ENCODE results near the gene DNAH8. TPM values are rescaled to one million over a fixed set of nuclear protein-coding genes. Genes with fewer than 3 reads are reported as not detected.
A peak's percentile ranks its signal among the peaks of the same experiment; 100 is the strongest.

Gene DNAH8, protein sequence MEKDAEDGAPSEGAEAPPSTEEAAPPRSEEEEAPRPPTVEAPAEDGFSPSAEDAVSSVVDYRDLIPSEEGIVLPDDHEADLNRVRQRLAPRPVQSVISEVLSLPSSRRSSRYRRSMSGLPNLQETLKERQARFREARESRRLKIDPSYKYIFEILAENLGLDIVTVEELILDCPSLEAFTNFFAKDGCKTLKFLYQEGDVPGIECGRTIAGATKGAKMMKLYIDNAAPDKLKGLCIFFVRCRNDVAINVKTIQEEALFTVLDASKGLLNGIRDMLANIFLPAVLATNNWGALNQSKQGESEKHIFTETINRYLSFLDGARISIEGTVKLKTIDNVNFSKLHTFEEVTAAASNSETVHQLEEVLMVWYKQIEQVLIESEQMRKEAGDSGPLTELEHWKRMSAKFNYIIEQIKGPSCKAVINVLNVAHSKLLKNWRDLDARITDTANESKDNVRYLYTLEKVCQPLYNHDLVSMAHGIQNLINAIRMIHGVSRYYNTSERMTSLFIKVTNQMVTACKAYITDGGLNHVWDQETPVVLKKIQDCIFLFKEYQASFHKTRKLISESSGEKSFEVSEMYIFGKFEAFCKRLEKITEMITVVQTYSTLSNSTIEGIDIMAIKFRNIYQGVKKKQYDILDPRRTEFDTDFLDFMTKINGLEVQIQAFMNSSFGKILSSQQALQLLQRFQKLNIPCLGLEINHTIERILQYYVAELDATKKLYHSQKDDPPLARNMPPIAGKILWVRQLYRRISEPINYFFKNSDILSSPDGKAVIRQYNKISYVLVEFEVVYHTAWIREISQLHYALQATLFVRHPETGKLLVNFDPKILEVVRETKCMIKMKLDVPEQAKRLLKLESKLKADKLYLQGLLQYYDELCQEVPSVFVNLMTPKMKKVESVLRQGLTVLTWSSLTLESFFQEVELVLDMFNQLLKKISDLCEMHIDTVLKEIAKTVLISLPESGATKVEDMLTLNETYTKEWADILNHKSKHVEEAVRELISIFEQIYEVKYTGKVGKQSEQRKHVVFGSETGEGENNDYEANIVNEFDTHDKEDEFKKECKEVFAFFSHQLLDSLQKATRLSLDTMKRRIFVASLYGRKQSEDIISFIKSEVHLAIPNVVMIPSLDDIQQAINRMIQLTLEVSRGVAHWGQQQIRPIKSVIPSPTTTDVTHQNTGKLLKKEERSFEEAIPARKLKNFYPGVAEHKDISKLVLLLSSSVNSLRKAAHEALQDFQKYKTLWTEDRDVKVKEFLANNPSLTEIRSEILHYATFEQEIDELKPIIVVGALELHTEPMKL (N-terminal part only)
- polyA plus RNA-seq (ENCODE audit: insufficient read length): 0.49 TPM

DNA sequence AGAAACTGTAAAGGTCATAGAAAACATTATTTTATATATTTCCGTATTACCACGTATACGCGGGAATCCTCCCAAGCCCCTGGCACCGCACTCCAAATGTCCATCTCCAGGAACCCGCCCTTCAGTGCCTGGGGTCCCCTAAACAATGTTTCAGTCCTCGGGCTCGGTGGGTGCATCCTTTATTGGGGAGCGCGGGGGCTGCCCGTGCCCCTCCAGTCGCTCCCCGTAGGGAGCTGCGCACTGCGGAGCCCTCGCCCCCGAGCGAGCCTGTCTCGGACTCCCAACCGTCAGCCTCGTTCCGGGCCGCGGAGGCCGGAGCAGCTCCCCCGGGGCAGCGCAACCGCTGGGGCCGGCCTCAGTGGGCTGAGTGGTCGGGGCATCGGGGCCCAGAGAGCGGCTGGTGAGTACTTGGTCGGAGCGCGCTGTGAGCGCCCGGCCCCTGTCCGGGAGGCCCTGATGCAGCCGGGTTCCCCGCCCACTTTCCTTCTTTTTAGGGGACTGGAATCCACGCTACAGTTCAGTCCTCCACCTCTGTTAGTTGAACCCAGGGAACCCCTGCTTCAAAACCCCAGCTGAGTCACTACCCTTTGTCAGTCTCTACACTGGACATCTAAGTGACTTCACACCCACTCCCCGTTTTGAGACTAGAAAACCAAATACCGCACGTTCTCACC is at the start of gene DNAH8:
TSS of gene DNAH8 (plus strand) at position 296 of the 674 bp plus-strand sequence. CDS start 7,499 bp downstream, outside the sequence.
- no peak for DNase-seq

DNA sequence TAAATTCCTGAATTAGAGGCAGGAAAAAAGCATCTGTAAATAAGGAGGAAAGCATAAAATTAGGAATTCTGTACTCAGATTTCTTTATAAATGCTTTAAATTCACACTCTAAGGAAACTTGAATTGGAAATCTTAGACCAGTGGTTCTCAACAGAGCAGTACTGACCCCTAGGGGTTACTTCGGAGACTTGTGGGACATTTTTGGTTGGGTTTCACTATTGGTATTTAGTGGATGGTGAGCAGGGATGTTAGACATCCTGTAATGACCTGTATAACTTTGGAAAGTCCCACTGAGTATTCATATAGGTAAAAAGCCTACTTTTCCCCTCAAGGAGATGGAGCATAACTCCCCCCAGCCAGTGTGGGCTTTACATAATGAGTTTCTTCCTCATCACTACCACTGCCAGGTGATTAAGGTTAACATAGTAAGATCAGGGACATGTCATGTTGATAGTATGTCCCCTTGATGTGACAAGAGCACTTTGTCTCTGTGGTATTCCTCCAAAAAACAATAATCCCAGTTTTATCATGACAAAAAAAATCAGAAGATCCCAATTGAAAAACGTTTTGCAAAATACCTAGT is 43.1 kb upstream of the DNAH8 start:
- peak; percentile 25 for DNase-seq

DNA sequence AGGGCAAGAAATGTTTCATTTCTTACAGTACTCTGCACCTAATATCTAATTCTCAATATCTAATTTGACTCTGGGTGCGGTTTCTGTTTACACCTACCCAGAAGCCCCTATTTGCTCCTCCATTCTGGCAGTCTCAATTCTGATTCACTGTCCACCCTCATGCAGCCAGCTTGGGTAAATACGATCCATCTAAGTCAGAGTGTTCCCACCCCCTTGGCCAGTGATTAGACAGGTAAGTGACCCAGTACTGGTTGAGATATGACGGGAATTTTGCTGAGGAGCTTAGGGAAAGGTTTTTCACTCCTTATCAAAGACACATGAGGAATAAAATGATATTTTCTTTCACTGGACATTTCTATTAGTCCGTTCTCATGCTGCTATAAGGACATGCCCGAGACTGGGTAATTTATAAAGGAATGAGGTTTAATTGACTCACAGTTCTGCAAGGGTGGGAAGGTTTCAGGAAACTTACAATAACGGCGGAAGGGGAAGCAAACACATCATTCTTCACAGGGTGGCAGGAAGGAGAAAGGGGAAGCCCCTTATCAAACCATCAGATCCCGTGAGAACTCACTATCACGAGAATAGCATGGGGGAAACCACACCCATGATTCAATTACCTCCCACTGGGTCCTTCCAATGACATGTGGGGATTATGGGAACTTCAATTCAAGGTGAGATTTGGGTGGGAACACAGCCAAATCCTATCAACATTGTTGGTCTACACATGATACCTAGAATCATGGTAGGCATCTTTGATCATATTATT is 41.5 kb upstream of the DNAH8 start:
- DNase-seq: no peak

DNA sequence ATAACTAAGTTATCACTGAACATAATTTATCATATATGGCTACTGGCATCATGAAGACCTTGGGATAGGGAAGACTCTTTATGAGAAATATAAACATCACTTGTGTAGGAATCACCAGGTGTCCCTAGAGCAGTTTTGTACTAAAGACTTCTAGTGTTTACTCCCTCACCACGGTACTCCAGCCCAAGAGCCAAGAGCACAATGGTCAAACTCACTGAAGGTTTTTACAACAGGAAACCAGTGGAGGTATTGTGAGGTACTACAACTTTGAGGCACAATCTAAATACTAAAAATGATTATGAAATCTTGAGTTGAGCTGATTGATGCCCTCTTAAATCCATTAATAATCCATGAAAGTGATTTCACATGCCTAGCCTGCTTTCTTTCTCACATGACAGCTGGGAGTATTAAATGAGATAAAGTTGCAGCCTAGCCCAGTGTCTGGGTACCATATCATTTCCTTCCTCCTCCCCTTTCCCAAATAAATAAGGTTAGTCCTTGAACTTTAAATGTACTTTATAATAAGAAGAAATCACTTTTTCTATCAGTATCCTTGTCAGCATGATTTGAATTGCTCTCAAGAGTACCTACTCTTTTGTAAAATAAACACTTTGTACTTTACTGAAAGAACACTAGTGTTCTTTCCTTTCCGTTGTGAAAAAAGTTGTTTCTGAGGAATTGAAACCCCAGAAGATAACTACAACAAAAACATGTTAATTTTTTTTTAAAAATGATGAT is 38.7 kb upstream of the DNAH8 start:
- no peak for DNase-seq

DNA sequence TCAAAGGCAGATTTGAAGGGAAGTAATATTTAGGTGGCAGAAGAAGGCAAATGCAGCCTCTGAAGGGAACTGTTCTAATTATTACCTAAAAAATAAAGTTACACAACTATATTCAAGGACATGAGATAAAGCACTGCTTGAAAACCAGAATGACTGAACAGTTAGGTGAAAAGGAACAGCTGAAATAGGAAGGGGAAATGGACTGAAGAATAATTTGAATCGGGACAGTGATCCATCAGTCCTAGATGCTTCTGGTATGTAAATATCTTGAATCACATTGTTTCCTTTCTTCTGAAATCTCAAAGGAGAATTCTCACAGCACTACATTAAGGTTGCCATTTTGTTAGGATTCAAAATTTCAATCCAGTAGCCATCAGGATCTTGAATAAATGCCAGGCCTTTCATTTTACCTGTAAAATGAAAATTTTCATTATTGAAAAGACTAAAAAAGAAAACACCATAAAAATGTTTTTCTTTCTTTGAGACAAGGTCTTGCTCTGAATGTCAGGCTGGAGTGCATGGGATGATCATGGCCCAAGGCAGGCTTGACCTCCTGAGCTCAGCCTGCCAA is 38.1 kb upstream of the DNAH8 start:
- DNase-seq: no peak

DNA sequence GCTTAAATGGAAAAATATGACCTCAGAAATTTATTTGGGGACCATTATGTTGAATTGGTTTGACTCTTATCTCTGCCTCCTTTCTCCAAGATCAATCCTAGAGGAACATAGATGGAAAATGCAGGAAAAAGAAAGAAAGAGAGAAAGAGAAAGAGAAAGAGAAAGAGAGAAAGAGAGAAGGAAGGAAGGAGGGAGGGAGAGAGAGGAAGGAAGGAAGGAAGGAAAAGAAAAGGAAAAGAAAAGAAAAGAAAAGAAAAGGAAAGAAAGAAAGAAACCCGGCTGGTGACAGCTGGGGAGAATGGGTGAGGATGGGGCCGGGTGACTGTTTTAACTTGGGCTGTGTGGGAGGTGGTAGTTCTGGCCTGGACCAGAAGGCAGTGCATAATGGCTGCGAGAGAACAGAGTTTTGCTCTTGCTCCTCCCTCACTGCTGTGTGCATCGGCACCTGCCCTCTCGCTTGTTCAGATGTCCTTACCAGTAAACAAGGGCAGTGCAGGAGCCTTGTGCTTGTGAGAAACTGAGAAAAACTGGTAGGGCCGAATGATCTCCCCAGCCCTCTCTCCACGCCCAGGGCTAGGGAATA is 36.8 kb upstream of the DNAH8 start:
- DNase-seq: no peak

DNA sequence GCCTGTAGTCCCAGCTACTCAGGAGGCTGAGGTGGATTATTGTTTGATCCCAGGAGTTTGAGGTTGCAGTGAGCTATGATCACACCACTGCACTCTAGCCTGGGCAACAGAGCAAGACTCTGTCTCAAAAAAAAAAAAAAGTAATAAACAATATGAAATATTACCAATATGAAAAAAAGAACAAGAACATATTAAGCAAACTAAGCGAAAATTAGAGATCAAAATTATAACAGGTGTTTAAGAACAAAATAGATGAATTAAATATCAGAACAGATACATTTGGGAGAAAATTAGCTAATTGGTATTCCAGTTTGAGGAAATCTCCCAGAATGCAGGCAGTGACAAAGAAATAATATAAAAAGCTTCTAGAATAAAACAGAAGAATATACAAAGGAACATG is 35.4 kb upstream of the DNAH8 start:
- DNase-seq: no peak

DNA sequence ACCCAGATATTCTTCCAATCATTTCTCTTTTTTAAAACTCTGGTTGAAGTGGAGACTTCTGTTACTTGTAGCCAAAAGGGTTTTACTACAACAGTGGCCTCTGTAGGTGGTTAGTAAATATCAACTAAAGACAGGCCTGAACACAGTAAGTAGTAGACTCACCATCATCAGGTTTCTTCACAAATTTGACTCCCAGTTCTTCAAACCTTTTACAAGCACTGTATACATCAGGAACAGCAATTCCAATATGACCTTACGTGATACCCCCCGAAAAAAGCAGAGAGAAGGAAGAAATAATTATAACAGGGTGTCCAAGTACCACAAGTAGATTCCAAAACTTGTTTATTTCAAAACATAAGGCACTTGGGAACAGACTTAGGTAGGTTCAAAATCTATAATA is 33.3 kb upstream of the DNAH8 start:
- DNase-seq: no peak

DNA sequence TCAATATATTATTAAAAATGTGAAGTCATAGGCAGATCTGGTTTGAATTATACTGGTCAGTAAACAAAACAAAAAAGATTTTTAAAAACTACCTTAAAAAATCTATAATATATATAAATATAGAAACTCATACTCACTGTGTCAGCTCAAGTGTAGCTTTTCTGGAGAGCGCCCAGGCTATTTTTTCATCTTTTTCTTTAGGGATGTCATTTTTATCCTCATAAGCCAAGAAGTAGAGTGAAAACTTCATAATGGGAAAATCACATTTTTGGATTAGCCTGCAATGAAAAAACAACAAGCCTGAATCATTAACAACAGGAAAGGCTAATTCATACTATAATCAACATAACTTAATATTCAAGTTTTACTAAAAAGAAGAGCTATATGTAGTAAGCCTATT is 30.9 kb upstream of the DNAH8 start:
- DNase-seq: peak; percentile 17

DNA sequence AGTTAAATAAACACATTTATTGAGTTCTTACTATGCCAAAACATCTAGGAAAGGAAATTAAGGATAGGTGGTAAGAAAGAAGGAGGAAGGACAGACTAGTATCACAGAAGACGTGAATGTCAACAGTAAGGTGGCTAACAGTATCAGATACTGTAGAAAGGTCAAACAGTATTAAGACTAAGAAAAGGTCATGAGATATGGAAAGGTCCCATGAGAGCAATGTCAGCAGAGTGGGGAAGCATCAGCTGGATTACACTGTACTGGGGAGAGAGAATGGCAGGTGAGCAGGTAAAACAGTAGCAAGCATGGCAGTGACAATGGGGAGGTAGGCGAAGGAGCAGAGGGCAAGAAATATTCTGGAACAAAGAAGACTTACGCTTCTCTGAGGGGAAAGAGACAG is 30.2 kb upstream of the DNAH8 start:
- DNase-seq: no peak

DNA sequence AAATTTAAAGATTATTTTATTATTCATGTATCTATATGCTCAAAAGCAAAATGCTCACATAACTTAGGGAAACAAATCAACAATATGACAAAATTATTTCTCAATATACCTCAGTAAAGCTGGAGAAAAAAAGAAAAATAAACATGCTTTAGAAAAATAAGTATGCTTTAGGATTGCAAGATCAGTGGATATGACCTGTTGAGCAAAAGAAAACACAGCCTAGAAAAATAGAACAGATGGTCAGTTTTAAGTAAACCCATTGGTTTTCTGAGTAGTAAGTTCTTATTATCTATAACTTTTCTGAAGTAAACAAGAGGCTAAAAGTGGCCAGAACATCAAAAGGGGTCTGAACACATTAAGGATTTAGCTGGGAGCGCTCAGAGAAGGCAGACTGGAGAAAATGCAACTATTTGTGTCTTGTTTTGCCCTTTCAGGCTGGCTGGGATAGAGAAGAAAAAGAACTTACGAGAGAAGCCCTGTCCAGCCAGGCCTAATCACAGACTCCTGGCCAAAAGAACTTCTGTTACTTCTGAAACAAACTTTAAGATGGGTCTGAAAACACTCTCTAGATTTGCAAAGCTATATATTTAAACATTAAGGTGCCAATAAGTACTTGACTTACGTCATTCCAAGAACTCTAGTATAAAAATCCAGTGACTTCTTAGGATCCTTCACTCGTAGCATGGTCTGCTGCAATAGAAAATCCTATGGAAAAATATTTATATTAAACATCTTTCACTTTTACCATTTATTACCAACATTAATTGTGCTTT is 28.7 kb upstream of the DNAH8 start:
- no peak for DNase-seq

DNA sequence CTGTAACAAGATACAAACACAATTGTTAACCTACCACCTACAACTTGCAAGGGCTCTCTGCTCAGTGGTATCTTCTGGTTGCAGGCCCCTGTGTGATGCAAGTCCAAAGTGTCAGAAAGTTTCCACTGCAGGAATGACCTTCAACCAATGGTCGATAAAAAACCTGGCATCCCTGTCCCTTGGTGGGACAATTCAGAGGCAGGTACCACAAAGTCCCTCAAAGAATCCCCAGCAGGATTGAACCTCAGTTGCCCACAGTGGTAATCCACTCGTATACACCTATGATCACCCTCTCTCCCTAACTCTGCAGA is 28.1 kb upstream of the DNAH8 start:
- no peak for DNase-seq

DNA sequence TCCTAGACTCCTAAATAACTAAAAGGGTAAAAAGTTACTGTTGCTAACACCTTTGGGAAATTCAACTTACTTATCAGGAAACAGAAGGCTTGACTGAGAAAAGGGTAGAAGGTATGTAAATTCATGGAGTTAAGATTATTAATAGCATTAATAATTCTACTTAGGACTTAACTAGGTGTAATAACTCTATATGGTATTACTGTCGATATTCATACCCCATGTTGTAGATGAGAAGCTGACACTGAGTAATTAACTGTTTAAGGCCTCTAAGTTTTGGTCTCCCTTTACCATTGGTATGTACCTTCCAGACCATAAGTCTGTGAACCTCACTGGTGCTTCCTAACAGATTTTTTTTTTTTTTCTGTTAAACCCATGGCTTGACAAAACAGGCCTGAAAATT is 27.6 kb upstream of the DNAH8 start:
- DNase-seq: no peak

DNA sequence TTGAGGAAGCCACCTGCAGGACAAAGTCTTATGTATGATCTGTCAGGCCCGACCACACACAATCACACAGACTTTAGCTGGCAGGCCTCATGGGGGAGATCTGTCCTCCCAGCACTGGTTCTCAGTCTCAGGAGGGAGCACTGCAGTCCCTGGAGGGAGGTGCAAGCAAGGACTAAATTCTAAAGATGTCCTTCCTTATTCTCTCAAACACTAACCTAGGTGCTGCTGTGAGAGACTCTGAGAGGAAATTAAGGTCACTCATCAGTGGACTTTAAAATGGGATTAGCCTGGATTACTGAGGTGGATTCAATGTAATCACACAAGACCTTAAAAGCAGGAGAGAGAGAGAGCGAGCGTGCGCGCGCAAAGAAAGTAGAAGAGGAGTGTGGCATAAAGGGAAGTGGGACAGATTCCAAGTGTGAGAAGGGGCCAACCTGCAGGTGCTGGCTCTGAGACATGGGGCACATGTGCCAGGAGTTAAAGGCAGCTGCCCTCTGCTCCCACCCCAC is 26.5 kb upstream of the DNAH8 start:
- no peak for DNase-seq

DNA sequence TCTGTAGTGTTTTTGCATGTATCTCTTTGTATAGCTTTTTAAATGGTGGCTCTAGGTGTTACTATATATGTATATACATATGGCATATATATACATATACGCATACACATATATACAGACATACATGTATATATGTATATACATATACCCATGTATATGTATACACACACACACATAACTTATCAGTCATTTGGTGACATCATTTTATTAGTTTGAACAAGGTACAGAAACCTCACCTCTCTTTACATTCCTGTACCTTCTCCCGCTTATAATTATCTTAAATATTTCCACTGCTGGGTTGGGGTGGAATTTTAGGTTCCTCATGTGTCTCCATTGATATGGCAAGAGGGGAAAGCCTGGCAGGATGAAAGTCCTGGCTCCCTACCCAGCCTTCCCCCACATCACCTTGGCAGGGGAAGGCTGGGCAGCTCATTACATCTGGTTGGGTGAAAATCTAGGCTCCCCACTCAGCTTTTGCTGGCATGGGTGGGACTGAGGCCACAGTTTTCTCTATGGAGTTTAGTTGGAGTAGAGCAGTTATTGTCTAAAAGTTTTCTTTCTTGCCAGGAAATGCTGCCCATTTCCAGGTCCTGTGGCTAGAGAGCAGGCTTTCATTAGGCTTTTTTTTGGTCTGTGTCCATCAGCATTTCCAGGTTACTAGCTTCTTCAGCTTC is 19.7 kb upstream of the DNAH8 start:
- no peak for DNase-seq

DNA sequence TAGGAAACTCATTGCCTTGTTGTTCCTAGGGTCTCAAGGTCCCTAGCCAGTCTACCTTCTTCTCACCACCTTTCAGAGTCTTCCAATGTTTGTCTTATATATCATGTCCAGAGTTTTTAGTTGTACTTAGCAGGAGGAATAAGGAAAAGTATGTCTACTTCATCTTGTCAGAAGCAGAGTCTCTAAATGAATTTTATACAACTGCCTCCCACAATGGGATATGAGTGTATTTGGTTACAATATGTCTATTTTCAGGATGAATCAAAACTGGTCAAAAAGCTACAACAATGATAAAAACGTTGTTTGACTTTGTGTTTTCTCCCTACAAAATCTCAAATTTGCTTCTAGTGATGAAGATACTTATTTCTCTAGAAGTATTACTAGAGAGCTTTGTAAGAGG is 19.2 kb upstream of the DNAH8 start:
- no peak for DNase-seq

DNA sequence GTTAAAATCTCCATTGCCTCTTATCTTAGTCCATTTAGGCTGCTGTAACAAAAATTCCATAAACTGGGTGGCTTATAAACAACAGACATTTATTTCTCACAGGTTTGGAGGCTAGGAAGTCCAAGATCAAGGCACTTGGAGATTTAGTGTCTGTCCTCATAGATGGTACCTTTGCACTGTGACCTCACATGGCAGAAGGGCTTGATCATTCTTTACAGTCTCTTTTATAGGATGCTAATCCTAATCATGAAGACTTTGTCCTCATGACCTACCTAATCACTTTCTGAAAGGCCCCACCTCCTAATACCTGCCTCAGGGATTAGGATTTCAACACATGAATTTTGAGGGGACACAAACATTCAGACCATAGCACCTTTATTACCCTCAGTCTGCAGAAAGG is 18.8 kb upstream of the DNAH8 start:
- DNase-seq: no peak

DNA sequence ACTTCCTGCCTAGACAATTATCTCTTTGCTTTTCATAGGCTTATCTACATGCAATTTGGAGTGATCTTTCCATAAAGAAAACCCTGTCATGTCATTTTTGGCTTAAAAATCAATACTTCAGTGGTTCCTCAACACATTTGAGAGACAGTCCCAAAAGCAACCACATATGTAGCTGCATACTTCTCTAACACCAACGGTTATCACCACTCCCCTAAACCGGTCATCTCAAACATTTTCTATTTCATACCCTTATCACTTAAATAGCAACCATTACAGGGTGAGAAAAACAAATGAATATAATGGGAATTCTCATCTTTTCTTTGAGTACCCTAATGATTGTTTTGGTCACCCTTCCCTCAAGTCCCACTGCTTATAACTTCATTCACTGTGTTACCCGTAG is 17.3 kb upstream of the DNAH8 start:
- no peak for DNase-seq

All from hindlimb muscle (tissue), 1 donor.